ENCODE results near the gene LPP. TPM values are rescaled to one million over a fixed set of nuclear protein-coding genes. Genes with fewer than 3 reads are reported as not detected.
"Not testable (repeated sequence)": the region's sequence is repeated elsewhere in the genome, so short reads cannot be mapped to it uniquely, and the experiment has no call there.

The LPP gene
- total RNA-seq = 1,000 to 10,000 TPM; 1,601 to 1,705 TPM
- long read RNA-seq, donor 1, partial matches to known transcripts = 76 of 366 reads
- long read RNA-seq, donor 1, other reads (novel, unspliced or antisense) = 290 of 366 reads
- long read RNA-seq, donor 2, full-length matches to known transcripts = 10 of 377 reads
- long read RNA-seq, donor 2, partial matches to known transcripts = 76 of 377 reads
- long read RNA-seq, donor 2, other reads (novel, unspliced or antisense) = 291 of 377 reads

- intact Hi-C loops (cut with DNase I) = loop anchor here in 1 of 2 donors (10.0 kb wide), 2 partner anchors 111 to 409 kb away; partner anchors contain the start of gene BCL6
- DNase-seq (ENCODE audit: low spot score) = no peak
Measured at GRCh38 chr3:188154014-188154808, at the start of gene LPP. TSS of gene LPP (plus strand) at chr3:188154157. CDS start at chr3:188406121, 251,964 bp downstream.

GRCh38 chr3:188106006-188106405 is 48.0 kb upstream of the LPP start:
- intact Hi-C loops (cut with DNase I) = no loop called here
- DNase-seq (ENCODE audit: low spot score) = no peak

GRCh38 chr3:188106454-188106853 is 47.5 kb upstream of the LPP start:
- no peak for DNase-seq (ENCODE audit: low spot score)
- intact Hi-C loops (cut with DNase I) = no loop called here

GRCh38 chr3:188106887-188107830 is 46.8 kb upstream of the LPP start:
- no peak for DNase-seq (ENCODE audit: low spot score)
- intact Hi-C loops (cut with DNase I) = no loop called here

- intact Hi-C loops (cut with DNase I) = no loop called here
- DNase-seq (ENCODE audit: low spot score) = no peak
Measured at GRCh38 chr3:188108703-188109412, 45.1 kb upstream of the LPP start.

GRCh38 chr3:188111002-188111584 is 42.9 kb upstream of the LPP start:
- intact Hi-C loops (cut with DNase I) = loop anchor here in 1 of 2 donors (5.0 kb wide), 1 partner anchor 34 kb away; no protein-coding TSS in a partner anchor
- no peak for DNase-seq (ENCODE audit: low spot score)

GRCh38 chr3:188113756-188114155 is 40.2 kb upstream of the LPP start:
- intact Hi-C loops (cut with DNase I) = loop anchor here in 1 of 2 donors (5.0 kb wide), 1 partner anchor 36 kb away; no protein-coding TSS in a partner anchor
- no peak for DNase-seq (ENCODE audit: low spot score)

- DNase-seq (ENCODE audit: low spot score) = no peak
- intact Hi-C loops (cut with DNase I) = loop anchor here in 1 of 2 donors (5.0 kb wide), 1 partner anchor 48 kb away; no protein-coding TSS in a partner anchor
Measured at GRCh38 chr3:188119846-188120245, 34.1 kb upstream of the LPP start.

- no peak for DNase-seq (ENCODE audit: low spot score)
- intact Hi-C loops (cut with DNase I) = no loop called here
Measured at GRCh38 chr3:188122571-188123169, 31.3 kb upstream of the LPP start.

- no peak for DNase-seq (ENCODE audit: low spot score)
- intact Hi-C loops (cut with DNase I) = no loop called here
Measured at GRCh38 chr3:188123170-188123905, 30.6 kb upstream of the LPP start.

- intact Hi-C loops (cut with DNase I) = no loop called here
- no peak for DNase-seq (ENCODE audit: low spot score)
Measured at GRCh38 chr3:188124184-188124583, 29.8 kb upstream of the LPP start.

GRCh38 chr3:188125076-188125475 is 28.9 kb upstream of the LPP start:
- intact Hi-C loops (cut with DNase I) = no loop called here
- DNase-seq (ENCODE audit: low spot score) = no peak

- intact Hi-C loops (cut with DNase I) = no loop called here
Measured at GRCh38 chr3:188126276-188126675, 27.7 kb upstream of the LPP start.

GRCh38 chr3:188126934-188127333 is 27.0 kb upstream of the LPP start:
- no peak for DNase-seq (ENCODE audit: low spot score)
- intact Hi-C loops (cut with DNase I) = no loop called here

More at GRCh38 chr3:188126276-188126675, 27.7 kb upstream of the LPP start:
- no peak for DNase-seq (ENCODE audit: low spot score)

- intact Hi-C loops (cut with DNase I) = no loop called here
Measured at GRCh38 chr3:188128905-188129304, 25.1 kb upstream of the LPP start.

GRCh38 chr3:188131023-188131422 is 22.9 kb upstream of the LPP start:
- DNase-seq (ENCODE audit: low spot score); intact Hi-C loops (cut with DNase I): not testable (repeated sequence)

More at GRCh38 chr3:188128905-188129304, 25.1 kb upstream of the LPP start:
- DNase-seq (ENCODE audit: low spot score) = no peak

- no peak for DNase-seq (ENCODE audit: low spot score)
- intact Hi-C loops (cut with DNase I) = no loop called here
Measured at GRCh38 chr3:188133219-188133618, 20.7 kb upstream of the LPP start.

Measured in posterior vena cava (tissue), 2 donors.